ENCODE data around the gene PDZD2. TPM values are rescaled to one million over a fixed set of nuclear protein-coding genes. Genes with fewer than 3 reads are reported as not detected.

Gene PDZD2
- total RNA-seq, 1 donor from 2014 or later = 1.1 TPM

GRCh38 chr5:32129074-32129598 is 490.2 kb downstream of the PDZD2 start:
- Histone ChIP-seq H3K9me3 (ENCODE audit: low read depth) (no peaks in the 10 kb centered on the region), H3K4me3 (no peak overlapping the region), H3K27ac (no peak overlapping the region), H3K79me2 (ENCODE audit: low read depth) (peaks cover 91% of the 10 kb centered on the region), H4K20me1 (ENCODE audit: low read depth) (peaks cover 35% of the 10 kb centered on the region), H3K27me3 (no peaks in the 10 kb centered on the region), H3K9ac (no peak overlapping the region), H3K36me3 (peaks cover 18% of the 10 kb centered on the region), H3F3A (ENCODE audit: low read depth) (no peaks in the 10 kb centered on the region), H2AFZ (replicated peaks) (no peak overlapping the region), H3K4me1 (no peaks in the 10 kb centered on the region), H3K4me2 (no peak overlapping the region)
- no peak overlapping the region for H3K4me3 Mint-ChIP-seq
- H3K27ac Mint-ChIP-seq = no peak overlapping the region
- TF ChIP-seq EZH2 (IDR thresholded peaks at IDR 0.05) (no peak), EZH2phosphoT487 (IDR thresholded peaks at IDR 0.05) (no peak), CTCF (IDR thresholded peaks at IDR 0.05) (no peak)
- H3K9me3 Mint-ChIP-seq = no peaks in the 10 kb centered on the region
- DNase-seq (ENCODE audit: low spot score) = no peak
- peaks cover 38% of the 10 kb centered on the region for H3K36me3 Mint-ChIP-seq
- no peaks in the 10 kb centered on the region for H3K27me3 Mint-ChIP-seq (ENCODE audit: insufficient read depth, low read depth)
- H3K4me1 Mint-ChIP-seq = no peaks in the 10 kb centered on the region

GRCh38 chr5:32130865-32131264 is 491.9 kb downstream of the PDZD2 start:
- H3K4me2 ChIP-seq = no peak overlapping the region
- peaks cover 40% of the 10 kb centered on the region for H4K20me1 ChIP-seq (ENCODE audit: low read depth)
- Mint-ChIP-seq H3K9me3 (no peaks in the 10 kb centered on the region), H3K4me3 (no peak overlapping the region), H3K27me3 (ENCODE audit: insufficient read depth, low read depth) (no peaks in the 10 kb centered on the region), H3K4me1 (no peaks in the 10 kb centered on the region), H3K36me3 (peaks cover 40% of the 10 kb centered on the region), H3K27ac (no peak overlapping the region)
- H3F3A ChIP-seq (ENCODE audit: low read depth) = no peaks in the 10 kb centered on the region
- H3K36me3 ChIP-seq = peaks cover 15% of the 10 kb centered on the region
- no peaks in the 10 kb centered on the region for H3K27me3 ChIP-seq
- no peak for TF ChIP-seq EZH2 (IDR thresholded peaks at IDR 0.05)
- no peaks in the 10 kb centered on the region for H3K4me1 ChIP-seq
- no peak overlapping the region for H3K4me3 ChIP-seq
- H2AFZ ChIP-seq (replicated peaks) = no peak overlapping the region
- no peak overlapping the region for H3K27ac ChIP-seq
- no peaks in the 10 kb centered on the region for H3K9me3 ChIP-seq (ENCODE audit: low read depth)
- no peak overlapping the region for H3K9ac ChIP-seq
- peaks cover 83% of the 10 kb centered on the region for H3K79me2 ChIP-seq (ENCODE audit: low read depth)
- no peak for DNase-seq (ENCODE audit: low spot score)

GRCh38 chr5:32131604-32132003 is 492.7 kb downstream of the PDZD2 start:
- no peaks in the 10 kb centered on the region for H3K9me3 ChIP-seq (ENCODE audit: low read depth)
- no peak overlapping the region for H3K27ac ChIP-seq
- no peaks in the 10 kb centered on the region for H3F3A ChIP-seq (ENCODE audit: low read depth)
- peaks cover 10% of the 10 kb centered on the region for H3K36me3 ChIP-seq
- no peak overlapping the region for H3K4me3 Mint-ChIP-seq
- H3K27me3 Mint-ChIP-seq (ENCODE audit: insufficient read depth, low read depth) = no peaks in the 10 kb centered on the region
- H3K9ac ChIP-seq = no peak overlapping the region
- H3K4me1 ChIP-seq = no peaks in the 10 kb centered on the region
- DNase-seq (ENCODE audit: low spot score) = no peak
- H3K27me3 ChIP-seq = no peaks in the 10 kb centered on the region
- H3K4me3 ChIP-seq = no peak overlapping the region
- no peaks in the 10 kb centered on the region for H3K4me1 Mint-ChIP-seq
- peaks cover 32% of the 10 kb centered on the region for H4K20me1 ChIP-seq (ENCODE audit: low read depth)
- no peak overlapping the region for H2AFZ ChIP-seq (replicated peaks)
- peaks cover 33% of the 10 kb centered on the region for H3K36me3 Mint-ChIP-seq
- TF ChIP-seq EZH2phosphoT487 (IDR thresholded peaks at IDR 0.05) (no peak), EZH2 (IDR thresholded peaks at IDR 0.05) (no peak), CTCF (IDR thresholded peaks at IDR 0.05) (no peak)
- peaks cover 78% of the 10 kb centered on the region for H3K79me2 ChIP-seq (ENCODE audit: low read depth)
- H3K4me2 ChIP-seq = no peak overlapping the region
- H3K9me3 Mint-ChIP-seq = no peaks in the 10 kb centered on the region
- H3K27ac Mint-ChIP-seq = no peak overlapping the region

- Histone ChIP-seq H4K20me1 (ENCODE audit: low read depth) (peaks cover 32% of the 10 kb centered on the region), H3K4me1 (no peaks in the 10 kb centered on the region), H2AFZ (replicated peaks) (no peak overlapping the region), H3K79me2 (ENCODE audit: low read depth) (peaks cover 79% of the 10 kb centered on the region), H3K27me3 (no peaks in the 10 kb centered on the region), H3K36me3 (peaks cover 5% of the 10 kb centered on the region), H3F3A (ENCODE audit: low read depth) (no peaks in the 10 kb centered on the region), H3K4me3 (no peak overlapping the region), H3K9me3 (ENCODE audit: low read depth) (no peaks in the 10 kb centered on the region), H3K27ac (no peak overlapping the region), H3K9ac (no peak overlapping the region), H3K4me2 (no peak overlapping the region)
- Mint-ChIP-seq H3K27ac (no peak overlapping the region), H3K9me3 (no peaks in the 10 kb centered on the region), H3K27me3 (ENCODE audit: insufficient read depth, low read depth) (no peaks in the 10 kb centered on the region), H3K4me1 (no peaks in the 10 kb centered on the region), H3K36me3 (peaks cover 30% of the 10 kb centered on the region), H3K4me3 (no peak overlapping the region)
- DNase-seq (ENCODE audit: low spot score) = no peak
- TF ChIP-seq CTCF (IDR thresholded peaks at IDR 0.05) = no peak
- TF ChIP-seq EZH2phosphoT487 (IDR thresholded peaks at IDR 0.05) = no peak
- TF ChIP-seq EZH2 (IDR thresholded peaks at IDR 0.05) = no peak
Measured at GRCh38 chr5:32132757-32133156, 493.8 kb downstream of the PDZD2 start.

Measured in neural progenitor cell (in vitro differentiated cells).